Right atrium auricular region (tissue), 2 donors: ENCODE results near the gene SKOR2. TPM values are rescaled to one million over a fixed set of nuclear protein-coding genes. Genes with fewer than 3 reads are reported as not detected.

Experiments used
- DNase-seq: peaks from one replicate; pipeline ENCODE4 v3.0.0-alpha.2; 2019; ENCODE audit warnings: low spot score
- H3K27ac ChIP-seq, 2 donors: fragments of 200-600 bp; sonication (generic); 1 replicate in 1 of 2; 2 replicates in 1 of 2; pipeline ENCODE4 v1.5.1; 2016 to 2019
- H3K27me3 ChIP-seq, 2 donors: fragments of 200-600 bp; sonication (generic); one replicate each; pipeline versions ENCODE4 v1.5.1 to v1.6.0; 2017 to 2019
- H3K36me3 ChIP-seq: fragments of 200-600 bp; sonication (generic); one replicate; pipeline ENCODE4 v1.5.1; 2016
- H3K4me1 ChIP-seq, 2 donors: fragments of 200-600 bp; sonication (generic); one replicate each; pipeline versions ENCODE4 v1.5.1 to v1.6.0; 2017 to 2019
- H3K4me3 ChIP-seq, 2 donors: fragments of 200-600 bp; sonication (generic); 1 replicate in 1 of 2; 2 replicates in 1 of 2; pipeline ENCODE4 v1.5.1; 2017 to 2019; ENCODE audit warnings: mild to moderate bottlenecking in 1 of 2, moderate library complexity in 1 of 2
- H3K9me3 ChIP-seq, 2 donors: fragments of 200-600 bp; sonication (generic); one replicate each; pipeline ENCODE4 v1.5.1; 2019
- CTCF ChIP-seq, 2 donors: fragments of 200-600 bp; sonication (generic); IDR thresholded peaks; one replicate each; pipeline ENCODE4 v1.5.1; 2019; ENCODE audit warnings: antibody characterized with exemption in 2 of 2
- total RNA-seq, 2 donors: library from RNA; depleted of rRNA; stranded (reverse); fragments of >200 nt; gene quantifications; one replicate each; pipeline ENCODE4 v1.1.0, GENCODE V29; 2016

Gene SKOR2
- total RNA-seq, 2 donors from 2014 or later: not detected

- no peak for DNase-seq
- TF ChIP-seq CTCF (IDR thresholded peaks at IDR 0.05): no peak
- Histone ChIP-seq H3K4me3 (peak overlapping the region in 1 of 2 donors; percentile 21), H3K36me3 (no peaks in the 10 kb centered on the region), H3K9me3 (no peaks in the 10 kb centered on the region), H3K27ac (no peak overlapping the region), H3K4me1 (peaks cover 0 to 11% of the 10 kb centered on the region in 2 donors), H3K27me3 (peaks cover 30 to 44% of the 10 kb centered on the region in 2 donors)
Observed at GRCh38 chr18:47247036-47247415, 4.4 kb downstream of the SKOR2 start.

- DNase-seq: no peak
- H3K9me3 ChIP-seq: no peaks in the 10 kb centered on the region
- H3K27me3 ChIP-seq: peaks cover 27 to 42% of the 10 kb centered on the region in 2 donors
- H3K4me1 ChIP-seq: peaks cover 0 to 6% of the 10 kb centered on the region in 2 donors
- H3K27ac ChIP-seq: no peak overlapping the region
- H3K4me3 ChIP-seq: no peak overlapping the region
- H3K36me3 ChIP-seq: no peaks in the 10 kb centered on the region
- TF ChIP-seq CTCF (IDR thresholded peaks at IDR 0.05): no peak
Observed at GRCh38 chr18:47246027-47246971, 5.2 kb downstream of the SKOR2 start.

- no peak for DNase-seq
- H3K36me3 ChIP-seq: no peaks in the 10 kb centered on the region
- H3K27me3 ChIP-seq: peaks cover 16 to 25% of the 10 kb centered on the region in 2 donors
- peaks cover 0 to 4% of the 10 kb centered on the region in 2 donors for H3K4me1 ChIP-seq
- no peak overlapping the region for H3K27ac ChIP-seq
- H3K4me3 ChIP-seq: no peak overlapping the region
- no peaks in the 10 kb centered on the region for H3K9me3 ChIP-seq
- no peak for TF ChIP-seq CTCF (IDR thresholded peaks at IDR 0.05)
Observed at GRCh38 chr18:47244086-47244485, 7.4 kb downstream of the SKOR2 start.

- no peak overlapping the region for H3K4me3 ChIP-seq
- no peak for DNase-seq
- H3K27me3 ChIP-seq: no peaks in the 10 kb centered on the region
- no peaks in the 10 kb centered on the region for H3K36me3 ChIP-seq
- no peaks in the 10 kb centered on the region for H3K4me1 ChIP-seq
- TF ChIP-seq CTCF (IDR thresholded peaks at IDR 0.05): no peak
- H3K27ac ChIP-seq: no peak overlapping the region
- H3K9me3 ChIP-seq: no peaks in the 10 kb centered on the region
Observed at GRCh38 chr18:47235096-47235495, 16.4 kb downstream of the SKOR2 start.

- Histone ChIP-seq H3K4me3 (no peak overlapping the region), H3K4me1 (no peaks in the 10 kb centered on the region), H3K27ac (no peak overlapping the region), H3K36me3 (no peaks in the 10 kb centered on the region), H3K9me3 (no peaks in the 10 kb centered on the region), H3K27me3 (no peaks in the 10 kb centered on the region)
- no peak for TF ChIP-seq CTCF (IDR thresholded peaks at IDR 0.05)
- DNase-seq: no peak
Observed at GRCh38 chr18:47226660-47227059, 24.8 kb downstream of the SKOR2 start.
